Measurements from ENCODE around the gene SEC14L1.

The SEC14L1 gene

DNA sequence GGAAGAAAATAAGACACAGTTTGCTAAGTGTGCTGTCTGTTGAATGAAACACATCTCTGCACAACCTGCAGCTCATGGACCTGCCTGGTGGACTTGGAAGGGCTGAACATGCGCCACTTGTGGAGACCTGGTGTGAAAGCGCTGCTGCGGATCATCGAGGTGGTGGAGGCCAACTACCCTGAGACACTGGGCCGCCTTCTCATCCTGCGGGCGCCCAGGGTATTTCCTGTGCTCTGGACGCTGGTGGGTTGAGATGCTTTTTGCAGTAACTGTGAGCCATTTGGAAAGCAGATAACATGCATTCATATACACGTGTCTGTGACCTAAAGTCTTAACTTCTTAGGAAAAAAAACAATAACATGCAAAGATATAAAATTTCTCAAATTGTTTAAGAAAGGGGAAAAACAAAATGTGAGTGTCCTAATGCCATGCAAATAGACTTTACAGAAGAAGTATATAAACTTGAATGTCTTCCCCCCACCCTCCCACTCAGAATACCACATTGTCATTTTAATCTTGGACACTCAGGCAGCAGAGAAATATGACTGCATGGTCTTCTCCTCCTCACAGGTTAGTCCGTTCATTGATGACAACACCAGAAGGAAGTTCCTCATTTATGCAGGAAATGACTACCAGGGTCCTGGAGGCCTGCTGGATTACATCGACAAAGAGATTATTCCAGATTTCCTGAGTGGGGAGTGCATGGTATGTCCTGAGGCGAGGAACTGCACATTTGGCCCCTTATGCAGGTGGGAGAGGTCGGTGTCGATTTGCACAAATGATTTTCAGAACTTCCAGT, 65.6 kb downstream of the SEC14L1 start (continued):
- no peak for TF ChIP-seq MEIS1 (CRISPR knock-in tag; IDR thresholded peaks at IDR 0.05; ENCODE audit: borderline replicate concordance)

DNA sequence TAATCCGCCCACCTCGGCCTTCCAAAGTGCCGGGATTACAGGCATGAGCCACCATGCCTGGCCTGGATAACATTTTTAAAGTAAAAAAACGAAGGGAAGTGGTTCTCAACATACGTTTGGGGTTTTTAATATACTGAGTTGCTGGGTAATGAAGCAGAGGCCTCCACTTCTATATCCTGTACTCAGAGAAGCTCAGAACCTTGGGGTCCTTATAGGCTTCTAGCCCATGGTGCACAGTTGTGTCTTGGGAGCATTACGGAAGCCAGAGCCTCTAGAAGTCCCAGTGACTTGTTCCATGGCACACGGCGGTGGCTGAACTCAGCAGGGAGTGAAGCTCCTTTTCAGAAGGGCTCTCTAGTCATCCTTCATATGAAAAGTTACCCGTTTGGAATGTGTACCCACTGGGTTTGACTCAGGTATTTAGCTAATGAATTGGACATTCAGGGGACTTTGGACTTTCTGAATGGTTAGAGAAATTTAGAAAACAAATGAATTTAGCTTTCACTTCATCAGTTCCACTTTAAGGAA, 67.0 kb downstream of the SEC14L1 start:
- Histone ChIP-seq H3K4me3 (ENCODE audit: low read depth, low read length) (no peak overlapping the region), H3K36me3 (ENCODE audit: control insufficient read depth in 2 of 2, insufficient read depth in 1 of 2, low read length in 2 of 2) (peaks cover 19 to 89% of the 10 kb centered on the region in 2 experiments; a peak in 2 of 3 replicates), H3K4me1 (ENCODE audit: control insufficient read depth, insufficient read depth, low read length) (0 out of 2 replicates have a peak, but pooled peaks cover 2% of the 10 kb centered on the region), H3K9me3 (ENCODE audit: control insufficient read depth, insufficient read depth, low read depth, low read length) (no peaks in the 10 kb centered on the region), H3K27ac (ENCODE audit: extremely low read depth, low read depth, low read length) (no peak overlapping the region)
- CTCF ChIA-PET, result interaction anchor here (0.6 to 2.1 kb wide), 4 partner anchors 43 to 482 kb away, joined by 3 to 8 read pairs (median 3); partner anchors contain the start of gene JMJD6
- POLR2A ChIA-PET, result no interaction called here
- TF ChIP-seq PRDM1 (tag by site-specific recombination; IDR thresholded peaks at IDR 0.05), result peak; percentile 32; the same call in 1 of the 2 replicates
- TF ChIP-seq, protein P1, sequence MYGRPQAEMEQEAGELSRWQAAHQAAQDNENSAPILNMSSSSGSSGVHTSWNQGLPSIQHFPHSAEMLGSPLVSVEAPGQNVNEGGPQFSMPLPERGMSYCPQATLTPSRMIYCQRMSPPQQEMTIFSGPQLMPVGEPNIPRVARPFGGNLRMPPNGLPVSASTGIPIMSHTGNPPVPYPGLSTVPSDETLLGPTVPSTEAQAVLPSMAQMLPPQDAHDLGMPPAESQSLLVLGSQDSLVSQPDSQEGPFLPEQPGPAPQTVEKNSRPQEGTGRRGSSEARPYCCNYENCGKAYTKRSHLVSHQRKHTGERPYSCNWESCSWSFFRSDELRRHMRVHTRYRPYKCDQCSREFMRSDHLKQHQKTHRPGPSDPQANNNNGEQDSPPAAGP (tag by site-specific recombination; IDR thresholded peaks at IDR 0.05), result no peak

DNA sequence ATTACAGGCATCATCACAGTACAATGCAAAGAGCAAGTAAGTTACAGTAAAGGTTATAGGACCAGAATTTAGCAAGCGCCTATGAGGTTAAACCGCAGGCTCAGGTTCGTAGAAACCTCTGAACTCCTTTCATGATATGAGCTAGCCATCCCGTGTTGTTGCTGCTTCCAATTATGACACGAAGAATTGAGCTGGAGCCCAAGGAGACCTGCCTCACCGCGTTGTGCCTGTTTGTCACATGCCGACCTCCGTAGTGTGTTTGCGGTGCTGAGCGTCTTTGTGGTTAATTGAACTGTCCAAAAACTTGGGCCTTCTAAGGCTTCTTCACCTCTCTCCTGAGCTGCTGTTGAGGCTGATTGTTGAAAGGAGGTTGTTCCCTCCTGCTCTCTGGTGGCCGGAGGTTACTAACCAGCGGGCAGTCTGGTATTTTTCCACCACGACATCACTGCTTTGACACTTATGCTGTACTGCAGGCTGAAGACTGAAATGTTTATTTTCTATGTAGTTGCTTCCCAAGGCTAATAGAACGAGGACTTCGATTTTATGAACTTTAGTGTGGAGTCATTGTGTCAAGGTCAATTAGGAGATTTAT, 67.5 kb downstream of the SEC14L1 start:
- Histone ChIP-seq H3K36me3 (ENCODE audit: control insufficient read depth in 2 of 2, insufficient read depth in 1 of 2, low read length in 2 of 2) (peaks cover 19 to 91% of the 10 kb centered on the region in 2 experiments; a peak in 2 of 3 replicates), H3K27ac (ENCODE audit: extremely low read depth, low read depth, low read length) (no peak overlapping the region), H3K9me3 (ENCODE audit: control insufficient read depth, insufficient read depth, low read depth, low read length) (no peaks in the 10 kb centered on the region), H3K4me3 (ENCODE audit: low read depth, low read length) (no peak overlapping the region), H3K4me1 (ENCODE audit: control insufficient read depth, insufficient read depth, low read length) (0 out of 2 replicates have a peak, but pooled peaks cover 2% of the 10 kb centered on the region)
- TF ChIP-seq ZNF654 (tag by site-specific recombination; IDR thresholded peaks at IDR 0.05; ENCODE audit: low read depth), result 0 out of 2 replicates have a peak, but pooled peaks have one; percentile 6
- no peak for TF ChIP-seq ZNF843 (tag by site-specific recombination; IDR thresholded peaks at IDR 0.05)
- TF ChIP-seq ZNF548 (tag by site-specific recombination; IDR thresholded peaks at IDR 0.05), result no peak
- TF ChIP-seq MZF1 (tag by site-specific recombination; IDR thresholded peaks at IDR 0.05; ENCODE audit: borderline replicate concordance), result no peak
- TF ChIP-seq, protein P2, sequence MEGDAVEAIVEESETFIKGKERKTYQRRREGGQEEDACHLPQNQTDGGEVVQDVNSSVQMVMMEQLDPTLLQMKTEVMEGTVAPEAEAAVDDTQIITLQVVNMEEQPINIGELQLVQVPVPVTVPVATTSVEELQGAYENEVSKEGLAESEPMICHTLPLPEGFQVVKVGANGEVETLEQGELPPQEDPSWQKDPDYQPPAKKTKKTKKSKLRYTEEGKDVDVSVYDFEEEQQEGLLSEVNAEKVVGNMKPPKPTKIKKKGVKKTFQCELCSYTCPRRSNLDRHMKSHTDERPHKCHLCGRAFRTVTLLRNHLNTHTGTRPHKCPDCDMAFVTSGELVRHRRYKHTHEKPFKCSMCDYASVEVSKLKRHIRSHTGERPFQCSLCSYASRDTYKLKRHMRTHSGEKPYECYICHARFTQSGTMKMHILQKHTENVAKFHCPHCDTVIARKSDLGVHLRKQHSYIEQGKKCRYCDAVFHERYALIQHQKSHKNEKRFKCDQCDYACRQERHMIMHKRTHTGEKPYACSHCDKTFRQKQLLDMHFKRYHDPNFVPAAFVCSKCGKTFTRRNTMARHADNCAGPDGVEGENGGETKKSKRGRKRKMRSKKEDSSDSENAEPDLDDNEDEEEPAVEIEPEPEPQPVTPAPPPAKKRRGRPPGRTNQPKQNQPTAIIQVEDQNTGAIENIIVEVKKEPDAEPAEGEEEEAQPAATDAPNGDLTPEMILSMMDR (tag by site-specific recombination; IDR thresholded peaks at IDR 0.05), result 0 out of 2 replicates have a peak, but pooled peaks have one; percentile 13
- TF ChIP-seq, protein P3, sequence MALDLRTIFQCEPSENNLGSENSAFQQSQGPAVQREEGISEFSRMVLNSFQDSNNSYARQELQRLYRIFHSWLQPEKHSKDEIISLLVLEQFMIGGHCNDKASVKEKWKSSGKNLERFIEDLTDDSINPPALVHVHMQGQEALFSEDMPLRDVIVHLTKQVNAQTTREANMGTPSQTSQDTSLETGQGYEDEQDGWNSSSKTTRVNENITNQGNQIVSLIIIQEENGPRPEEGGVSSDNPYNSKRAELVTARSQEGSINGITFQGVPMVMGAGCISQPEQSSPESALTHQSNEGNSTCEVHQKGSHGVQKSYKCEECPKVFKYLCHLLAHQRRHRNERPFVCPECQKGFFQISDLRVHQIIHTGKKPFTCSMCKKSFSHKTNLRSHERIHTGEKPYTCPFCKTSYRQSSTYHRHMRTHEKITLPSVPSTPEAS (tag by site-specific recombination; IDR thresholded peaks at IDR 0.05), result no peak
- TF ChIP-seq TRIM28 (IDR thresholded peaks at IDR 0.05; ENCODE audit: borderline replicate concordance, low read length), result 0 out of 2 replicates have a peak, but pooled peaks have one; percentile 34
- ChIA-PET CTCF (interaction anchor here (0.6 to 2.1 kb wide), 3 partner anchors 44 to 482 kb away, joined by 3 to 8 read pairs (median 3); partner anchors contain the start of gene JMJD6), POLR2A (no interaction called here)

DNA sequence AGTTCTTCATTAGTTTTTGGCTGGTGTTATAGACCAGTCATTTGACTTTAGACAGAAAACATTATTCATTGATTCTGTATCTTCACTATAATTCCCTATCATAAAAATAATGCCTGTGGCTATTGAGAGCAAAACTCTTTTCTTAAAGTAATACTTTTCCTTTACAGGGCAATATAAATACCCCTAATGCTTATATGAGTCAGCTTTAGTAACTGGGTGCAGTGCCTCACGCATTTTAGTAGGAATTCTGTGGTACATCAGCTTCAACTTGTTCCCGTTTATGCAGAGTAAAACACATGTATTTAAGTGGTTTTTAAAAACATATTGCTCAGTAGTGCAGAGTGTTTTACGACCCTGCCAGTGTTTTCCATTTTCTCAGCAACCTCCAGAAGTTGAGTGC, 68.1 kb downstream of the SEC14L1 start:
- Histone ChIP-seq H3K4me3 (ENCODE audit: low read depth, low read length) (no peak overlapping the region), H3K36me3 (ENCODE audit: control insufficient read depth in 2 of 2, insufficient read depth in 1 of 2, low read length in 2 of 2) (peaks cover 19 to 91% of the 10 kb centered on the region in 2 experiments; a peak in 2 of 3 replicates), H3K9me3 (ENCODE audit: control insufficient read depth, insufficient read depth, low read depth, low read length) (no peaks in the 10 kb centered on the region), H3K4me1 (ENCODE audit: control insufficient read depth, insufficient read depth, low read length) (0 out of 2 replicates have a peak, but pooled peaks cover 2% of the 10 kb centered on the region), H3K27ac (ENCODE audit: extremely low read depth, low read depth, low read length) (no peak overlapping the region)
- TF ChIP-seq, protein P4, sequence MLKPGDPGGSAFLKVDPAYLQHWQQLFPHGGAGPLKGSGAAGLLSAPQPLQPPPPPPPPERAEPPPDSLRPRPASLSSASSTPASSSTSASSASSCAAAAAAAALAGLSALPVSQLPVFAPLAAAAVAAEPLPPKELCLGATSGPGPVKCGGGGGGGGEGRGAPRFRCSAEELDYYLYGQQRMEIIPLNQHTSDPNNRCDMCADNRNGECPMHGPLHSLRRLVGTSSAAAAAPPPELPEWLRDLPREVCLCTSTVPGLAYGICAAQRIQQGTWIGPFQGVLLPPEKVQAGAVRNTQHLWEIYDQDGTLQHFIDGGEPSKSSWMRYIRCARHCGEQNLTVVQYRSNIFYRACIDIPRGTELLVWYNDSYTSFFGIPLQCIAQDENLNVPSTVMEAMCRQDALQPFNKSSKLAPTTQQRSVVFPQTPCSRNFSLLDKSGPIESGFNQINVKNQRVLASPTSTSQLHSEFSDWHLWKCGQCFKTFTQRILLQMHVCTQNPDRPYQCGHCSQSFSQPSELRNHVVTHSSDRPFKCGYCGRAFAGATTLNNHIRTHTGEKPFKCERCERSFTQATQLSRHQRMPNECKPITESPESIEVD (tag by site-specific recombination; IDR thresholded peaks at IDR 0.05), result 0 out of 2 replicates have a peak, but pooled peaks have one; percentile 13
- TF ChIP-seq ZNF214 (tag by site-specific recombination; IDR thresholded peaks at IDR 0.05; ENCODE audit: borderline replicate concordance), result no peak
- ChIA-PET CTCF (interaction anchor here (2.1 kb wide), 1 partner anchor 121 kb away, joined by 8 read pairs; no protein-coding TSS in a partner anchor), POLR2A (no interaction called here)
